ENCODE results near the gene LRRC59. TPM values are rescaled to one million over a fixed set of nuclear protein-coding genes. Genes with fewer than 3 reads are reported as not detected.

Gene LRRC59
- total and polyA plus RNA-seq, 2 of the 13 experiments (the other 11 are each of a cell fraction or from before 2014, with no cell fraction given), result 87.3 to 222 TPM

DNA sequence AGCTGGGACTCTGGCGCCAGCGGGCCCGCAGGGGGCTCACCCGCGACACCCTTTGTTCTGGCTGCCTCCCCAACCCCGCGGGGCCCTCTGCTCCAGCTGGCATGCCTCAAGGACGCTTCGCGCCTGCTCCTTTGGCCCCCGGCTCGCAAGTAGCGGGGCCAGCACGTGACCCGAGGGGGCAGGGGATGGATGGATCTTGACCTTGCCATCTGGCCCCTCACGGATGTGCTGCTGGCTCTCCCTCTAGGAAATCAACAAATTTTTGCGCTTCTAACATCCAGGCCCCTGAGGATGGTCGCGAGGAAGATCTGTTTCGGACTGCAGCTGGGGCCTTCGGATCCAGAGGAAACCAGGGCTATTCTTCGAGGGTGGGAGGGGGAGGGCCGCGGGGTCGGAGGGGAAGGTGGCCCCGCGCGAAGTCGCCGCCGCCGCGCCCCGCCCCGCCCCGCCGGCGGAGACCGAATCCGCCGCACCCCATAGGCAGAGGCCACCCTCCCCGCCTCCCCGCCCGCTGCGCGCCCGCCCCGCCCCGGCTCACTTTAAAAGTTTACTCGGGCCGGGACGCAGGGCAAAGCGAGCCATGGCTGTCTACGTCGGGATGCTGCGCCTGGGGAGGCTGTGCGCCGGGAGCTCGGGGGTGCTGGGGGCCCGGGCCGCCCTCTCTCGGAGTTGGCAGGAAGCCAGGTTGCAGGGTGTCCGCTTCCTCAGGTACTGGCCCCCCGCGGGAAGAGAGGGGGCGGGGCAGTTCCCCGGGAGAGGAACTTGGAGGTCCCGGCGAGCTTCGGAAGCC is 28.6 kb upstream of the LRRC59 start, which contains the start of gene ACSF2 (continued):
- TF ChIP-seq, protein P1, sequence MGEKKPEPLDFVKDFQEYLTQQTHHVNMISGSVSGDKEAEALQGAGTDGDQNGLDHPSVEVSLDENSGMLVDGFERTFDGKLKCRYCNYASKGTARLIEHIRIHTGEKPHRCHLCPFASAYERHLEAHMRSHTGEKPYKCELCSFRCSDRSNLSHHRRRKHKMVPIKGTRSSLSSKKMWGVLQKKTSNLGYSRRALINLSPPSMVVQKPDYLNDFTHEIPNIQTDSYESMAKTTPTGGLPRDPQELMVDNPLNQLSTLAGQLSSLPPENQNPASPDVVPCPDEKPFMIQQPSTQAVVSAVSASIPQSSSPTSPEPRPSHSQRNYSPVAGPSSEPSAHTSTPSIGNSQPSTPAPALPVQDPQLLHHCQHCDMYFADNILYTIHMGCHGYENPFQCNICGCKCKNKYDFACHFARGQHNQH (CRISPR knock-in tag; IDR thresholded peaks at IDR 0.05), result 0 out of 2 replicates have a peak, but pooled peaks have one; percentile 23
- TF ChIP-seq ZNF550 (CRISPR knock-in tag; IDR thresholded peaks at IDR 0.05; ENCODE audit: borderline replicate concordance), result no peak; the same call in 1 of the 2 replicates
- TF ChIP-seq, protein P2, sequence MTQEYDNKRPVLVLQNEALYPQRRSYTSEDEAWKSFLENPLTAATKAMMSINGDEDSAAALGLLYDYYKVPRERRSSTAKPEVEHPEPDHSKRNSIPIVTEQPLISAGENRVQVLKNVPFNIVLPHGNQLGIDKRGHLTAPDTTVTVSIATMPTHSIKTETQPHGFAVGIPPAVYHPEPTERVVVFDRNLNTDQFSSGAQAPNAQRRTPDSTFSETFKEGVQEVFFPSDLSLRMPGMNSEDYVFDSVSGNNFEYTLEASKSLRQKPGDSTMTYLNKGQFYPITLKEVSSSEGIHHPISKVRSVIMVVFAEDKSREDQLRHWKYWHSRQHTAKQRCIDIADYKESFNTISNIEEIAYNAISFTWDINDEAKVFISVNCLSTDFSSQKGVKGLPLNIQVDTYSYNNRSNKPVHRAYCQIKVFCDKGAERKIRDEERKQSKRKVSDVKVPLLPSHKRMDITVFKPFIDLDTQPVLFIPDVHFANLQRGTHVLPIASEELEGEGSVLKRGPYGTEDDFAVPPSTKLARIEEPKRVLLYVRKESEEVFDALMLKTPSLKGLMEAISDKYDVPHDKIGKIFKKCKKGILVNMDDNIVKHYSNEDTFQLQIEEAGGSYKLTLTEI (CRISPR knock-in tag; conservative IDR thresholded peaks at IDR 0.05), result no peak
- TF ChIP-seq, protein P3, sequence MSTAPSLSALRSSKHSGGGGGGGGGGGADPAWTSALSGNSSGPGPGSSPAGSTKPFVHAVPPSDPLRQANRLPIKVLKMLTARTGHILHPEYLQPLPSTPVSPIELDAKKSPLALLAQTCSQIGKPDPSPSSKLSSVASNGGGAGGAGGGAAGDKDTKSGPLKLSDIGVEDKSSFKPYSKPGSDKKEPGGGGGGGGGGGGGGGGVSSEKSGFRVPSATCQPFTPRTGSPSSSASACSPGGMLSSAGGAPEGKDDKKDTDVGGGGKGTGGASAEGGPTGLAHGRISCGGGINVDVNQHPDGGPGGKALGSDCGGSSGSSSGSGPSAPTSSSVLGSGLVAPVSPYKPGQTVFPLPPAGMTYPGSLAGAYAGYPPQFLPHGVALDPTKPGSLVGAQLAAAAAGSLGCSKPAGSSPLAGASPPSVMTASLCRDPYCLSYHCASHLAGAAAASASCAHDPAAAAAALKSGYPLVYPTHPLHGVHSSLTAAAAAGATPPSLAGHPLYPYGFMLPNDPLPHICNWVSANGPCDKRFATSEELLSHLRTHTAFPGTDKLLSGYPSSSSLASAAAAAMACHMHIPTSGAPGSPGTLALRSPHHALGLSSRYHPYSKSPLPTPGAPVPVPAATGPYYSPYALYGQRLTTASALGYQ (CRISPR knock-in tag; IDR thresholded peaks at IDR 0.05), result no peak
- no peak for TF ChIP-seq ZNF850 (CRISPR knock-in tag; conservative IDR thresholded peaks at IDR 0.05)
- TF ChIP-seq BORCS8-MEF2B (CRISPR knock-in tag; IDR thresholded peaks at IDR 0.05), result no peak; the same call in 1 of the 2 replicates
- 0 out of 2 replicates have a peak, but pooled peaks have one; percentile 7 for TF ChIP-seq ZBTB1 (CRISPR knock-in tag; IDR thresholded peaks at IDR 0.05; ENCODE audit: borderline replicate concordance)
- no peak for TF ChIP-seq ADNP (CRISPR knock-in tag; IDR thresholded peaks at IDR 0.05)
- no peak for TF ChIP-seq KDM6A (CRISPR knock-in tag; IDR thresholded peaks at IDR 0.05; ENCODE audit: low read depth)
- no peak for TF ChIP-seq GTF3A (CRISPR knock-in tag; conservative IDR thresholded peaks at IDR 0.05)
- peak; percentile 42; the same call in 1 of the 2 replicates for TF ChIP-seq LCORL (IDR thresholded peaks at IDR 0.05)
- TF ChIP-seq LCORL (CRISPR knock-in tag; IDR thresholded peaks at IDR 0.05), result peak; percentile 37
- TF ChIP-seq, protein P4, sequence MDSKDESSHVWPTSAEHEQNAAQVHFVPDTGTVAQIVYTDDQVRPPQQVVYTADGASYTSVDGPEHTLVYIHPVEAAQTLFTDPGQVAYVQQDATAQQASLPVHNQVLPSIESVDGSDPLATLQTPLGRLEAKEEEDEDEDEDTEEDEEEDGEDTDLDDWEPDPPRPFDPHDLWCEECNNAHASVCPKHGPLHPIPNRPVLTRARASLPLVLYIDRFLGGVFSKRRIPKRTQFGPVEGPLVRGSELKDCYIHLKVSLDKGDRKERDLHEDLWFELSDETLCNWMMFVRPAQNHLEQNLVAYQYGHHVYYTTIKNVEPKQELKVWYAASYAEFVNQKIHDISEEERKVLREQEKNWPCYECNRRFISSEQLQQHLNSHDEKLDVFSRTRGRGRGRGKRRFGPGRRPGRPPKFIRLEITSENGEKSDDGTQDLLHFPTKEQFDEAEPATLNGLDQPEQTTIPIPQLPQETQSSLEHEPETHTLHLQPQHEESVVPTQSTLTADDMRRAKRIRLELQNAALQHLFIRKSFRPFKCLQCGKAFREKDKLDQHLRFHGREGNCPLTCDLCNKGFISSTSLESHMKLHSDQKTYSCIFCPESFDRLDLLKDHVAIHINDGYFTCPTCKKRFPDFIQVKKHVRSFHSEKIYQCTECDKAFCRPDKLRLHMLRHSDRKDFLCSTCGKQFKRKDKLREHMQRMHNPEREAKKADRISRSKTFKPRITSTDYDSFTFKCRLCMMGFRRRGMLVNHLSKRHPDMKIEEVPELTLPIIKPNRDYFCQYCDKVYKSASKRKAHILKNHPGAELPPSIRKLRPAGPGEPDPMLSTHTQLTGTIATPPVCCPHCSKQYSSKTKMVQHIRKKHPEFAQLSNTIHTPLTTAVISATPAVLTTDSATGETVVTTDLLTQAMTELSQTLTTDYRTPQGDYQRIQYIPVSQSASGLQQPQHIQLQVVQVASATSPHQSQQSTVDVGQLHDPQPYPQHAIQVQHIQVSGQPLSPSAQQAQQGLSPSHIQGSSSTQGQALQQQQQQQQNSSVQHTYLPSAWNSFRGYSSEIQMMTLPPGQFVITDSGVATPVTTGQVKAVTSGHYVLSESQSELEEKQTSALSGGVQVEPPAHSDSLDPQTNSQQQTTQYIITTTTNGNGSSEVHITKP (CRISPR knock-in tag; IDR thresholded peaks at IDR 0.05; ENCODE audit: low read depth), result 0 out of 2 replicates have a peak, but pooled peaks have one; percentile 16
- TF ChIP-seq CHCHD3 (CRISPR knock-in tag; IDR thresholded peaks at IDR 0.05), result no peak
- TF ChIP-seq CBX5 (CRISPR knock-in tag; IDR thresholded peaks at IDR 0.05; ENCODE audit: borderline replicate concordance), result no peak
- TF ChIP-seq ZNF614 (CRISPR knock-in tag; IDR thresholded peaks at IDR 0.05; ENCODE audit: borderline replicate concordance), result no peak
- TF ChIP-seq, protein P5, sequence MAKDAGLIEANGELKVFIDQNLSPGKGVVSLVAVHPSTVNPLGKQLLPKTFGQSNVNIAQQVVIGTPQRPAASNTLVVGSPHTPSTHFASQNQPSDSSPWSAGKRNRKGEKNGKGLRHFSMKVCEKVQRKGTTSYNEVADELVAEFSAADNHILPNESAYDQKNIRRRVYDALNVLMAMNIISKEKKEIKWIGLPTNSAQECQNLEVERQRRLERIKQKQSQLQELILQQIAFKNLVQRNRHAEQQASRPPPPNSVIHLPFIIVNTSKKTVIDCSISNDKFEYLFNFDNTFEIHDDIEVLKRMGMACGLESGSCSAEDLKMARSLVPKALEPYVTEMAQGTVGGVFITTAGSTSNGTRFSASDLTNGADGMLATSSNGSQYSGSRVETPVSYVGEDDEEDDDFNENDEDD (CRISPR knock-in tag; IDR thresholded peaks at IDR 0.05; ENCODE audit: borderline replicate concordance), result peak; percentile 59; the same call in 1 of the 2 replicates
- no peak for TF ChIP-seq NFYC (CRISPR knock-in tag; IDR thresholded peaks at IDR 0.05)
- 0 out of 2 replicates have a peak, but pooled peaks have one; percentile 25 for TF ChIP-seq ZBTB20 (CRISPR knock-in tag; IDR thresholded peaks at IDR 0.05; ENCODE audit: borderline replicate concordance, low read depth)

All from HepG2 (cell line).